NCI-H1092 (cell line): ENCODE measurements around the gene PSMG4.

Experiments used
- DNase-seq: peaks from one replicate; lab custom pipeline; 2025; lab: John Stamatoyannopoulos, UW

PSMG4 gene, protein sequence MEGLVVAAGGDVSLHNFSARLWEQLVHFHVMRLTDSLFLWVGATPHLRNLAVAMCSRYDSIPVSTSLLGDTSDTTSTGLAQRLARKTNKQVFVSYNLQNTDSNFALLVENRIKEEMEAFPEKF

DNA sequence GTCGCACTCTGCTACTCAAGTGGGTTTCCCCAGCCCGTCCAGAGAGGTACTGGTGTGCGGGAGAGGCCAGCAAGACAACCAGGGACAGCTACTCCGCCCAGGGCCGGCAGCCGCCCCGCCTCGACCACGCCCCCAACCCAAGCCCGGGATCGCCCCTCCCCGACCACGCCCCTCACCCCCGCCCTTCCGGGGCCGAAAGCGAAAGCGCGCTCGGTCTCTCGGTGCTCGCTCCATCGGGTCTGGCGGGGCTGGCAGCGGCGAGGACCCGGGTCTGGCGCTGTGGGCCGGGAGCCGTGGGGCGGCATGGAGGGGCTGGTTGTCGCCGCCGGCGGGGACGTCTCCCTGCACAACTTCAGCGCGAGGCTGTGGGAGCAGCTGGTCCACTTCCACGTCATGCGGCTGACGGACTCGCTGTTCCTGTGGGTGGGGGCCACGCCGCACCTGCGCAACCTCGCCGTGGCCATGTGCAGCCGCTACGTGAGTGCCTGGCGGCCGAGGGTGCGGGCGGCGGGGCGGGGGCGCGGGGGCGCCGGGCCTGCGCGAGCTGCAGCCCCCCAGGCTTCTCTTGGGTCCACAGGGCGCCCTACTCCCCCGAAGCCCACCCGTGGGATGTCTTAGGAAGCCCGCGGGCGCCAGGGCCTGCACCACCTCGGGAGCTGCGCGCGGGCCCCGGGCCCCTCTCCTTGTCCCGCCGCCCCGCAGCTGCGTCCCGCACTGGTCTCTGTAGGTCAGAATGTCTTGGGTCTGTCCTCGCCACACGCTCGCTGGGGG, at the start of gene PSMG4:
Gene PSMG4, plus strand, starts transcription at position 228 of the 771 bp plus-strand sequence. Its CDS starts 76 bp downstream, at position 304.
- peak; percentile 55 for DNase-seq

DNA sequence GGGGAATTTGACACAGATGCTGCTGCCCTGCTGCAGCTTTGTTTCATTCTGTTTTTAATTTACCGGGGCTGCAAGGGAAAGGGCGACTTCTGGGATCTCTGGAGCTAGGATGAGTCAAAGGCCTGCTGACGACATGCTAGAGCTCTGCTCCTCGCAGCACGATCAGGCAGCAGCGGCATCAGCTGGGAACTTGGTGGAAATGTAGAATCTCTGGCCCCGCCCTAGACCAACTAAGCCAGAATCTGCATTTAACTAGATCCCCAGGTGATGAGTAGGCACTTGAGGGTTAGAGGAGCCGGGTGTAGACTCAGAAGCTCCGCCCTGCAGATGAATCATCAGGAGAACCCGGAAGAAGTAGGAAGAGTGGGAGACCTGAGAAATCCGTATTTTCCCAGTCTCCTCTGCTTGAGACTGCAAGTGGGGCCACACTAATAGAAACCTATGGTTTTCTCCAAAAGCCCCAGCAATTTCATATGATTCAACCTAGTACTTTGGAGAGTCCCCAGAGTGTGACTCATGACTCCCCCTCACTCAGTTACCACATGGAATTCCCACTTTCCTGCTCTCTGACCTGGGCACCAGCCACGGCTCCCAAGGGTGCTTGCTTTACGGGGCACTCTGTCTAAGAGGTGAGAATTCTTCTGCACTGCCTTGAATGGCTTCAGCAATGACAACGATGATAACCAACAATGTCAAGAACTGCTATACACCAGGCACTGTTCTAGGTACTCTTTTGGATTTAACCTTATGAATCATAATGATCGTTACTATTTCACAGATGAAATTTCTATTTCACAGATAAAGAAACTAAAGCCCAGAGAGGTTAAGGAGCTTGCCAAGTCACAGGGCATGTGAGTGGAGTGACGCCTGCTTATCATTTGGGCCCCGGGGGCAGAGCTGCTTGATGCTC, 49.4 kb upstream of the PSMG4 start:
- no peak for DNase-seq

DNA sequence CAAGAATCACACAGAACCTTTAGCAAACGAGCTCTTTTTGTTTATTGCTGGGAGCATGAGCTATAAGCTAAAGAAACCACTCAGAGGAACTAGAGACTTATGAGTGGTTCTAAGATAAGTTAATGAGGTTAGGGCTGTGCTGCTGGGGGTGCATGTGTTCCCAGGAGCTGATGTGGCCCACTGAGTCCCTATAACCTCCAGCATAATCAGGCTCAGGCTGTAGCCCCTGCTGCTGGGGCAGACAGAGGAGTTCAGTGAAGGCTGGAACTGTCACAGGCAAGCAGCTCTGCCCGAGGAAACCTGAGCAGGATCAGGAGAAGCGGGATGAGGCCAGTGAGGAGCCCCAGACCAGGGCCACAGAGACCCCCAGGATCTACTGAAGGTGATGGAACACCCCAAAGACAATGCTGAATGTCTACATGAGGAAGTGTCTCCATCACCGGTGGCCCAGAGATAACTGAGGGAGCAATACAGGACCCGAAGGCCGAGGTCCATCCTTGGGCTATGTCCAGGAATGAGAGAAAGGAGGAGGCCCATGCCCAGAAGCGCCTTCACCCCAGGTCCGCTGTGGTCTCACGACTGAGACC, 48.6 kb upstream of the PSMG4 start:
- no peak for DNase-seq

DNA sequence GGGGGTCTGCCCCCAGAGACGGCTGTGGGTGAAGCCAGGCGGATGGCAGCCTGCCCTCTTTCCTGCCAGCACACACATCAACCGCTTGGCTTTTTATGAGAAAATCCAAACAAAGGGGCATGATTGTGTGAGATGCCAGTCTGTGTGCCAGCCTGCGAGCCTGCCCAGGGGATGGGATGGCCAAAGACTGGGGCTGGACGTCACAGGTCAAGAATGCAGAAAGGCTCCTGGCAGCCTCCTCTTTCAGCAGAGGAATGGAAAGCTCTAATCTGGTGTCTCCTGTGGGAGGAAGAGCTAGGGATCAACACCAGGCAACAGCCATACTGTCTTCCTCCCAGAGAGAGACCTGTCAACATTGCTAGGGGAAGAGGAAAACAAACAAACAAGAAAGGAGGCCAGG, 47.1 kb upstream of the PSMG4 start:
- DNase-seq: no peak

DNA sequence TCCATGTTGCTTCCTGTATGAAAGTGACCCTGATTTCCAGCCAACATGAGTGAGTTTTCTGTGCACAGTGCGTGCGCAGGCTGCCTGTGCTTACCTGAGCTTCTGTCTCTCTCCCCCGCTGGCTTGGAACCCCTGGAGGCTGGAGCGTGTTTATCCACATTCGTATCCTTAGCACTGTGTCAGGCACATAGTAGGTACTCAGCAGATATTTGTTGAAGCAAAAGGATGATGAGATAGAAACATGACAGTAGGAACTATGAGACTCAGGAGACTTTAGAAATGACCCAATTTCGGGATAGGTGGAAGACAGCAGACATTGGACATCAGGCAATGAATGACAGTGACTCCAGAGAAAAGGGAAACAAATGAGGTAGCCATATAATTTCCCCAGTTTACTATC, 46.5 kb upstream of the PSMG4 start:
- no peak for DNase-seq

DNA sequence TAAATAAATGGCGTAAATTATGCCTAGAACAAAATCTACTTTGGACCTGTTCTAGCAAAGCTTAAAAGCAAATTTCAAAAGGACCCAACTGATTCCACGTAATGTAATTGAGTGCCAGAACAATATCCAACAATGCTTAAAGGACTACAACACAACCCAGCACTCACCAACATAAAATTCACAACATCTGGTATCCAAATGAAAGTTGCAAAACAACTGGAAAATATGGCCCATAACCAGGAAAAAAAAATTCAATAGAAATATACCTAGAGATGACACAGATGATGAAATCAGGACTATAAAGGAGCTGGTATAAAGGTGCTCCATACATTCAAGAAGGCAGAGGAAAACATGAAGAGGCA, 45.4 kb upstream of the PSMG4 start:
- no peak for DNase-seq

DNA sequence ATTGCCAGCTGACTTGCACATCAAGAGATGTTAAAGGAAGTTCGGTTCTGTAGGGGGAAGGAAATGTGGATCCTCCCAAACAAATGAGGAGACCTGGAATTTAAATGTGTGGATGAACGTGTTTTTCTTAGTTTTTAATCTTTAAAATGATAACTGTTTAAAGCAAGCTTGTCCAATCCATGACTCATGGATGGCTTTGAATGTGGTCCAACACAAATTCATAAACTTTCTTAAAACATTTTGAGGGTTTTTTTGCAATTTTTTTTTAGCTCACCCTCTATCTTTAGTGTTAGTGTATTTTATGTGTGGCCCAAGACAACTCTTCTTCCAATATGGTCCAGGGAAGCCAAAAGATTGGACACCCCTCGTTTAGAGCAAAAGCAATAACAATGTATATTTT, 43.8 kb upstream of the PSMG4 start:
- DNase-seq: no peak

DNA sequence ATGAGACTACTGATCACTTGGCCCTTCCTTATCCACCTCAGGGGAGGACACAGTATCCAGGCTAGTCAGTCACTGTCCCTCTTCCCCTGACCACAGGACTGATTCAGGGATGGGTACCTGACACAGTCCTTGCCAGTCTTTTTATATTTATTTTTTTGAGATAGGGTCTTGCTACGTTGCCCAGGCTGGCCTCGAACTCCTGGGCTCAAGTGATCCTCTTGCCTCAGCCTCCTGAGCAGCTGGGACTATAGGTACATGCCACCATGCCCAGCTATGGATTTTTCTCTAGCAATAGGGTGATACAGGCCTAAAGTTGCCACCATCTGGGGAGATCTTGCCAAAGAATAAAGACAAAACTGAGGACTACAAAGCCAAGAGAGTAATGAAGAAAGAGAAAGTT, 41.5 kb upstream of the PSMG4 start:
- no peak for DNase-seq

DNA sequence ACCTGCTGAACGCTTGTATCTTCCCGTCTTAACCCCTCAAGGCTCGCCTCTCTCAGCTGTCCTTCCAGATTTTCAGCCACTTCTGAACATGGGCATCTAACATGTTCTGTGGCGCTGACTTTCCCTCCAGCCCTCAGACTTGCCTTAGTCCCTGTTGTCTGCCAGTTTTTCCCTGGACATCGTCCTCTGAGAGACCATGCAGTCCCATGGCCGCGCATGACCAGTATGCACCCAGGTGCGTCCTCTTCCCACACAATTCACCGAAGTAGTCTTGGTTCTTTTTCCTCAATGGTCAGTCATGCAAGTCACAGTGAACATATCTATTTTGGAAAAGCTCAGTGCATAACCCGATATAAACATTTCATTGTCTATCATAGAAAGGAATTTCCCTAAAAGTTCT, 40.5 kb upstream of the PSMG4 start:
- DNase-seq: no peak

DNA sequence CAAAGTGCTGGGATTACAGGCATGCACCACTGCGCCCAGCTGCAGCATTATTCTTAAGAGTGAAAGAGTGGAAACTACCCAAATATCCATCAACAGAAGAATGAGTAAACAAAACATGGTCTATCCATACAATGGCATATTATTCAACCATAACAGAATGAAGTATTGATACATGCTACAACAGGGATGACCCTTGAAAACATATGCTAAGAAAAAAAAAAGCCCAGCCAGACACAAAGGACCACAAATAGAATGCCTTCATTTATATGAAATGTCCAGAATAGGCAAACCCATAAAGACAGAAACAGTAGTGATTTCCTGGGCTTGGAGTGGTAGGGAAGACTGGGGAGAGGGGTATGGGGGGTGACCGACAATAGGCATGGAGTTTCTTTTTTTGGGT, 38.4 kb upstream of the PSMG4 start:
- no peak for DNase-seq

DNA sequence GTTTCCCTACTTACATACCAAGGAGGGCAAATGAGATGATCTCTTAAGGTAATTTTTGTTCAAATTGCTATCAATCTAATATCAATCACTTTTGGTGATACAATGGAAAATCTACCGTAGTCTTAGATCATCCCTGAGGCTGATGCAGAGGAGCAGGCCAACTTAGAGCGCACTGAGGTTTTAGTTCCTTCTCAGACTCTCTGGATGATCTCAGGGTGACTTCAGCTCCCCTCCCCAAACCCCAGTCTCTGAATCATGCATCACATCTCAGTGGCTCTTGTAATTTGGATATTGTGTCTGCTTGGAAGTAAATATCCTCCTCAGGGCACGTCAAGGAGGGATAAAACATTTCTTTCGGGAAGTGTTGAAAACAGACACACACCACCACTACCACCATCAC, 37.2 kb upstream of the PSMG4 start:
- DNase-seq: no peak

DNA sequence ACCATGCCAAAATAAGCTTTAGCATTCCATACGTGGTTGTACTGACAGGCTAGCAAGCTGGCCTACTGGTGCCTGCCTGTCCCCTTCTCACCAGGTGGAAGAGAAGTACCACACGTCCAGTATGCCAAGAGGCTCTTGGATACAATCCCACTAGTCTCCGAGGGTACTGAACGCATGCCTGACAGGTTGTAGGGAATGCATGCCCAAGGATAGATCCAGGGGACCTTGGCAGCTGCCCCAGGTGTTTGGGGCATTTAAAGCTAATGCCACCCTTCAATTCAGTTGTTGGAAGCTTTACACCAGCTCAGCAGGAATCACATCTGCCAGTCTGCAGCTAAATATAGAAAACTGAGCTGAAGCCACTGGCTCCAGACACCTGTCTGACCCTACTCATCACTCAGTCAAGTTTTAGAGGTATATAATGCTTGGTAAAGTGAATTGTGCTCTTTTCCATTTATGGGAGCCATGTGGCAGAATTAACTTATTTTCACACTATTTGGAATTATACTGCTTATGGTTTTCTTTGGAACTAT, 36.2 kb upstream of the PSMG4 start:
- DNase-seq: no peak

DNA sequence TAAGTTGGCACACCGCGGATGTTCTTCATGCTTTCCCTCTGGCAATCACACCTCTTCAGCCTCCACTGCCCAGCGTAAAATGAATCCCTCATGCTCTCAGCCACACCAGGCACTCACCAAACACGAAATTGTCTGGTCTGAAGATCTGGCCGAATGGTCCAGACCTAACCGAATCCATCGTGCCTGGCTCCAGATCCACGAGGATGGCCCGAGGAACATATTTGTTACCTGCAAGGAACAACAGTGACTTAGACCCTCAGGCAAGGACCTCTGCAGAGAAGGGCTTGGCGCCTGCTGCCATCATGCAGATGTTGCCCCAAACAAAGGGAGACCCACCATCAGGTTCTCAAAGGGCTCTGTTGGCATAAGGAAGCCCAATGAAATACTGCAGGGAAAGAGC, 32.7 kb upstream of the PSMG4 start:
- no peak for DNase-seq

DNA sequence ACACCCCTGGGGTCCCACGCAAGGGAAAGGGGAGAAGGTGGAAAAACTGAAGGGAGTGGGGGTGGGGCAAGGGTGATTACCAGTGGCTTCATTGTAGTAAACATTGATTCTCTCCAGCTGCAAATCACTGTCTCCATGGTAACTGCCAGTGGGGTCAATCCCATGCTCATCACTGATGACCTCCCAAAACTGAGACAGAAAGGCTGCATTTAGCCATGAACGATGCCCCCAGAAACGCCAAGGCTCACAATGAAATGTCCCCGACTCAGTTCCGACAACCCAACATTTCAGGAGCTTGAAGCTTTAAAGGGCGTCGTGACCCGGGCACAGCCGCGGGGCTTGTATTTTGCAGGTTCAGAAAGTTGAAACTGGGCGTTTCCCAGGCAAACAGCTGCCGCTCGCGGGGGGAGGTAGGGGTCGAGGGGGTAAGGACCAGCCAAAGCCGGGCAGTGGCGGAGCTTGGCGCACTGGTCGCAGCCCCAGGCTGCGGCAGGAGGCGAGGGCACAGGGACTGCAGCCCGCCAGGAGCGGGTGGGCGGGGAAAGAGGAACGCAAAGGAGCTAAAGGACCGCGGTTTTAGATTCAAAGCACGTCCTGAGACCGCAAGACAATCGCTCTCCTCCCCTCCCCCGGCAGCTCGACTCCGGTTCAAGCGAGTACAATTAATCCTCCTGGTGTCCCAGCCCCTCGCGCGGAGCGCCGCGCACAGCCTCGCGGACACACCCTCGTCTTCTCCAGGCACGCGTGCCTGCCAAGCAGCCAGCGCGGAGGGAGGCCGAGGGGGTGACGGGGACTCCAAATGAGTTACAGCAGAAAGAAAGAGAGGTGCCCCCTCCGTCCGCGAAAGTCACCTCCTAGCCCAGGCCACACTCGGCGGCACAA, 32.0 kb upstream of the PSMG4 start:
- DNase-seq: no peak

DNA sequence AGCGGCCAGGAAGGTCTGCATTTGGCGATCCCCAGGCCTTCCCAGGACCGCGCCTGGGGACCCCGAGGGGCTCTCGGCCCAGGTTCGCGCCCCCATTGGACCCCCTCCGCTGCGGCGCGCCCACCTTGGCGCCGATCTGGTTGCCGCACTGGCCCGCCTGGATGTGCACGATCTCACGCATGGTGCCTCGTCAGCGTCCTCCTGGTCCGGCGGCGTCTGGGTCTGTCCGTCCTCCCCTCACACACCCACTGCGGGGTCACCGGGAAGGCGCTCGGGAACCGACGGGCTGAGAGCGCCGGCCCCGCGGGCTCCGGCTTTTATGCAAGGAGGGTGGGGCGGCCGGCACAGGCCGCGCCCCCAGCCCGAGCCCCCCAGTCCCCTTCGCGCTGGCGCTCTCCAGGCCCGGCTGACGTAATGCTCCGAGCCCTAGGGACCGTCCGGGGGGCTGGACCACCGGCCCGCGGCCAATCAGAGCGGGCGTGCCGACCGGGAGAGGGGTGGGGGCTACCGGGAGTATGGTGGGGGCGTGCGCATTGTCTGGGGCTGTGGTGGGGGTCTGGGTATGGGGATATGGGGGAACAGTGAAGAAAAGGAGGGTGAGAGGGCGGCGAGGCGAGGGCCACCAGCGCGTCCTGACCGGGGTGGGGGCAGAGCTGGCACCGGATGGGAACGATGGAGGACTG, 31.2 kb upstream of the PSMG4 start, which contains the start of gene TUBB2B:
Gene TUBB2B, minus strand, starts transcription at position 291 of the 683 bp plus-strand sequence. Its CDS starts 110 bp downstream, at position 181.
- DNase-seq: peak; percentile 78

DNA sequence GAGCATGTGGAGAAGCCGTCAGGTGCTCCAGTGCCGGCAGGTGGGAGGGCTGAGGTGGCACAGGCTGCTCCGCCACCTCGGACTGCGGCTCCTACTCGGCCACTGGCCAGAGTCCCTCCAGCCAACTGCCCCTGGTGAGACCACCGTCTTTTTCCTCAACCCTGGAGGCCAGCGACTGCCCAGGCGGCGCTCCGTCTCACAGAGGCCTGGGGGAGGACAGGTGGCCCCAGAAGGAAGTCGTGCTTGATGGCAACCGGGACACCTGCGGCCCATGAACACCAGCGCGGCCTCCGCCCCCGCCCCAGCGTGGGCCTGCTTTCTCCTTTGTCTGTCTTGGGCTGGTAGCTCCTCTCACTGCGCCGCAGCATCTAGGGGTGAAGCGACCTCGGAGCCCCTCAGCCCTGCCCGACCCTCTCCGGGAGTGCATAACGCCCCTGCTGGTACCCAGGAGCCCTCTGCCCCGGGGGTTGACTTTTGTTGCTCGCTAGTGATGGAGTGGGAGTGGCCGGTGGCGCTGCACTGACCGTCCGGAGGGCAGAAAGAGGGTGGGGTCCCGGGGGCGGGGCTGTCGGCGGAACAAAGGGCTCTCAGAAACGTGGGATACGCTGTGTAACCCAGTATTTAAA, 30.6 kb upstream of the PSMG4 start:
- peak; percentile 38 for DNase-seq

DNA sequence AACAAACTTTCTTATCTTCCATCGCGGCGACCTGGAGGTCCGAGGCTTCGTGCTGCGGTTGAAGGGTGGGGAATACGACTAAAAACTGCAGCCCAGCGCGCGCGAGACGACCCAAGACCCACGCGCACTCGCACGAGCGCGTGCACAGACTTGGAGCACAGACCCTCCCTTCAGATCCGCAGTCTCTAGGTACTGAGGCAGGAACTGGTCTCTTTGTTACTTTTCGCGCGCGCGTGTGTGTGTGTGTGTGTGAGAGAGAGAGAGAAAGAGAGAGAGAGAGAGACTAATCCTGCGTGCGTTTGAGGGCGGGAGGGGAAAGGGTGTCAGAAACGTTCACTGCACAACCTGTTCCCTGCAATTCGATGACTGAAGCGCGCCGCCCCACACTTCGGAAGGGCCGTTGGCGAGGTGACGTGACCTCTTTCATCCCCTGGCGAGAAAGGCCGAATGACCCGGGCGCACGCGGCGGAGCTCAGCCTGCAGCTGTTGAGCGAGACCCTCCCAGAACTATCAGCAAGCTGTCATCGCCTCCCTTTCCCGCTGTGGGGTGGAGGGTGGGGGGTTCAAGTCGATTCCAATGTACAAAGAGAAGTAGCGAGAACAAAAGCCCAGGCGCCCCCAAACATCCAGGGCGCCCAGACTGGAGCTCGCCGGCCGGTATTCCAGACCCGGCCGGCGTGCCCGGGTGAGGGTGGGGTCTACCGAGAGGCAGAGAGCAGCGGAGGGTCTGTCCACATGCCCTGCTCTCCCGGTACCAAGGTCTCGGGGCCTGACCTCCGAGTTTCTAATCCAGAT, 29.8 kb upstream of the PSMG4 start:
- DNase-seq: peak; percentile 24

DNA sequence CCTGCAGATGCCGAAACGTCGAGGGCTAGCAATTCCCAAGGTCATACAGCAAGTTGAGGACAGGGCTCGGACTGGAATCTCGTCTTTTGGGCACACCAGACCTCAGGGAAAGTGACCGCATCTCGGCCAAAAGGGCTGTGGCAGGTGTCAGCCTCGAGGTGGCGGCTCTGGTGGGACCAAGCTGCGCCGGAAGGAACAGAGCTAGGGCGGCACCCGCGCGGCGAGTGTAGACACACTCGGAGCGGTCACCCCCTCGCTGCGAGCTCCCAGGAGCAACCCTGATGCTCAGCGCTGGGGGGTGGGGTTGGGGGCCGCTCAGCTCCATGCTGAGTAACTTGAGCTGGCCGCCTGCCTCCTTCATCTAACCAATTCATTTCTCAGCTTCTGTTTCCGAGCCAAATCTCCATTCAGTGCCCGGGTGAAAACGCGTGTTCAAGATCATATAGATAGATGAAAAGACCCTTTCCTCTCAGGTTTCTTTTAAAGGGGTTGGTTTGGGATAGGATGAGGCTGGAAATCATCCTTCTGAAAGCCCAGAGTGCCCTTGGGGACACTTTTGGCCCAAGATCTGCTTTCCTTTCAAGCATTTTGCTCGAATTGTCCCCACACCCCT, 29.1 kb upstream of the PSMG4 start:
- peak; percentile 33 for DNase-seq
